ENCODE measurements around the gene HNRNPK. TPM values are rescaled to one million over a fixed set of nuclear protein-coding genes. Genes with fewer than 3 reads are reported as not detected.

The HNRNPK gene
- total RNA-seq, 4 donors from 2014 or later = 398 to 596 (median 550) TPM

DNA sequence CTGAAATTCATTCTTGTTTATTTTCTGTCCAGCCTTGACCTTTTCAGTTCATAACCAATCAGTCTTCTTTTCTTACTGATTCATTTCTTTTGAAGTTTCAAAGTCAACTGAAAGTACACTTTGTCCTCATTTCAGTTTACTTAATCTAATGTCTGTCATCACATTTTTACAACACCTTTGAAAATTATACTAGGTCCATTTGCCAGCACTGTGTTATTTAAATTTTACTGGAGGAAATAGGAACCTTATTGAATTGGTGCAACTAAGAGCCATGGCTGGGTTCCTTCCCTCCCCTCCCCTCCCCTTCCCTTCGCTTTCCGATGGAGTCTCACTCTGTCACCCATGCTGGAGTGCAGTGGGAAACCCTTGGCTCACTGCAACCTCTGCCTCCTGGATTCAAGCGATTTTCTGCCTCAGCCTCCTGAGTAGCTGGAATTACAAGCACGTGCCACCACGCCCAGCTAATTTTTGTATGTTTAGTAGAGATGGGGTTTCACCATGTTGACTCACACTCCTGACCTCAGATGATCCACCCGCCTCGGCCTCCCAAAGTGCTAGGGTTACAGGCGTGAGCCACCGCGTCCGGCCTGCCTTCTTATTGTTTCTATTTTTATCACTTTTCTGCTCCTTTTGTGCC is 6.9 kb upstream of the HNRNPK start:
- Histone ChIP-seq H3K27ac (replicated peaks in 1 of 4) (peak overlapping the region; percentile 72 to 76 (median 73)), H3K4me3 (peak overlapping the region in 2 of 4 donors; percentile 13 to 23), H3K27me3 (no peaks in the 10 kb centered on the region), H3K9me3 (no peaks in the 10 kb centered on the region), H3K4me1 (peaks cover 10 to 46% (median 39%) of the 10 kb centered on the region in 4 donors), H3K36me3 (no peaks in the 10 kb centered on the region)
- DNase-seq (ENCODE audit: extremely low spot score) = no peak
- intact Hi-C loops (cut with DNase I) = no loop called here
- TF ChIP-seq POLR2A (IDR thresholded peaks at IDR 0.05; ENCODE audit: low read depth) (no peak), POLR2AphosphoS5 (IDR thresholded peaks at IDR 0.05) (peak in 1 of 2 donors; percentile 57)
- WGBS = 53% methylated on average over 11 of the region's 11 CpGs

DNA sequence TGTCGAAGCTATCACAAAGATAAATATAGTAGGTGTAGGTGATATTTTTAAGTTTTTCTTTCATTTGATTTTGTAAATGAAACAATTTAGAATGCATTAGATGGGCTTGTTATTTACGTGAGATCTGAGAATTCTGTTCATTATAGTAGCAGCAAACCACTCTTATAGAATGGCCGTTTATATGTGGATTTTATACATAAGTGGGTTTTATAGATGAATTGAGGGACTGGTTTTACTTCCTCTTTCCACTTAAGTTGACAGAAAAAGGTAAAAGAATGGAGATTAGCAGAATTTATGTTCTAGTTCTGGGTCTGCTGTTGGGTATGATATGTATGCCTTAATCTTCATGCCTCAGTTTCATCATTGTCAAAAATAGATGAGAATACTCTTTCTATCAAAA is 6.2 kb upstream of the HNRNPK start:
- 80% methylated on average over 3 of the region's 3 CpGs for WGBS
- Histone ChIP-seq H3K4me1 (peaks cover 15 to 52% (median 46%) of the 10 kb centered on the region in 4 donors), H3K27ac (replicated peaks in 1 of 4) (peak overlapping the region; percentile 72 to 76 (median 73)), H3K36me3 (no peaks in the 10 kb centered on the region), H3K27me3 (no peaks in the 10 kb centered on the region), H3K9me3 (no peaks in the 10 kb centered on the region), H3K4me3 (no peak overlapping the region)
- DNase-seq (ENCODE audit: extremely low spot score) = no peak
- intact Hi-C loops (cut with DNase I) = no loop called here
- TF ChIP-seq, protein P1, sequence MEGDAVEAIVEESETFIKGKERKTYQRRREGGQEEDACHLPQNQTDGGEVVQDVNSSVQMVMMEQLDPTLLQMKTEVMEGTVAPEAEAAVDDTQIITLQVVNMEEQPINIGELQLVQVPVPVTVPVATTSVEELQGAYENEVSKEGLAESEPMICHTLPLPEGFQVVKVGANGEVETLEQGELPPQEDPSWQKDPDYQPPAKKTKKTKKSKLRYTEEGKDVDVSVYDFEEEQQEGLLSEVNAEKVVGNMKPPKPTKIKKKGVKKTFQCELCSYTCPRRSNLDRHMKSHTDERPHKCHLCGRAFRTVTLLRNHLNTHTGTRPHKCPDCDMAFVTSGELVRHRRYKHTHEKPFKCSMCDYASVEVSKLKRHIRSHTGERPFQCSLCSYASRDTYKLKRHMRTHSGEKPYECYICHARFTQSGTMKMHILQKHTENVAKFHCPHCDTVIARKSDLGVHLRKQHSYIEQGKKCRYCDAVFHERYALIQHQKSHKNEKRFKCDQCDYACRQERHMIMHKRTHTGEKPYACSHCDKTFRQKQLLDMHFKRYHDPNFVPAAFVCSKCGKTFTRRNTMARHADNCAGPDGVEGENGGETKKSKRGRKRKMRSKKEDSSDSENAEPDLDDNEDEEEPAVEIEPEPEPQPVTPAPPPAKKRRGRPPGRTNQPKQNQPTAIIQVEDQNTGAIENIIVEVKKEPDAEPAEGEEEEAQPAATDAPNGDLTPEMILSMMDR (IDR thresholded peaks at IDR 0.05) = no peak
- TF ChIP-seq POLR2A (IDR thresholded peaks at IDR 0.05; ENCODE audit: low read depth) = no peak
- TF ChIP-seq POLR2AphosphoS5 (IDR thresholded peaks at IDR 0.05) = no peak

DNA sequence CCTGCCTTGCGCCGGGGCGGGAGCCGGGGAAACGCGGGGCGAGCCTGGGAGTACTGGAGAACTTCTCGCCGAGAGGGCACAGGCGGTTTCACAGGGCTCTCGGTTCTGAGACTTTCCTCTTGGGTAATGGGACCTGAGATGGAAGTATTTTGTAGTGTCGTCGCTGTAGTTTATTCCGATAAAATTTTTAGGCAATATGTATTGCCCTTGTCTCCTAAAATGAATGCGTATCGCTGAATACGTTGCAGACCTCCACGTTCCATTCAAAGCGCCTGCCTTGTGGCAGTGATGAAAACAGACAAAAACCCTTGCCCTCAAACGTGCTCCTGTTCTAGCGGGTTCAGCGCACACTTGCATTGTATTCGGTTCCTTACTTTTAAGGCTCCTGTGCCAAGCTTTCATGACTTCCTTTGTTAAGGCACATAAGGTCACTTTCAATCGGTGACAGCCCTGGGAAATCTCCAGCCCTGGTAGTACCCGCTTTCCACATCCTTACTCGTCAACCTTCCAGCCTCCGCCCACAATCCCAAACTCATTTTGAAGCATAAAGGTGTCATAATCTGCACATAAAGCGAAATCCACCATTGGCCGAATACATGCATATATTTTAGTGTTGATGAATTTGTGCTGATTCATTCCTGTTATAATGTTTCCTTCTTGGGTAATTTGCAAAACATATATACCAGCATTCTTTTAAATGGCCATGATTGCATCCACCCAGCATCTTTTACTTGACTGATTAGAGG is 1.3 kb upstream of the HNRNPK start:
- Histone ChIP-seq H3K36me3 (peaks cover 8 to 19% (median 11%) of the 10 kb centered on the region in 4 donors), H3K4me3 (peak overlapping the region; percentile 76 to 97 (median 88)), H3K4me1 (peaks cover 24 to 46% (median 40%) of the 10 kb centered on the region in 4 donors), H3K27me3 (no peaks in the 10 kb centered on the region), H3K9me3 (no peaks in the 10 kb centered on the region), H3K27ac (replicated peaks in 1 of 4) (peak overlapping the region; percentile 98 to 99 (median 99))
- TF ChIP-seq, protein P1 (IDR thresholded peaks at IDR 0.05) = no peak
- TF ChIP-seq POLR2AphosphoS5 (IDR thresholded peaks at IDR 0.05) = peak; percentile 13 to 26
- 1% methylated on average over 29 of the region's 29 CpGs for WGBS
- intact Hi-C loops (cut with DNase I) = no loop called here
- no peak for DNase-seq (ENCODE audit: extremely low spot score)

DNA sequence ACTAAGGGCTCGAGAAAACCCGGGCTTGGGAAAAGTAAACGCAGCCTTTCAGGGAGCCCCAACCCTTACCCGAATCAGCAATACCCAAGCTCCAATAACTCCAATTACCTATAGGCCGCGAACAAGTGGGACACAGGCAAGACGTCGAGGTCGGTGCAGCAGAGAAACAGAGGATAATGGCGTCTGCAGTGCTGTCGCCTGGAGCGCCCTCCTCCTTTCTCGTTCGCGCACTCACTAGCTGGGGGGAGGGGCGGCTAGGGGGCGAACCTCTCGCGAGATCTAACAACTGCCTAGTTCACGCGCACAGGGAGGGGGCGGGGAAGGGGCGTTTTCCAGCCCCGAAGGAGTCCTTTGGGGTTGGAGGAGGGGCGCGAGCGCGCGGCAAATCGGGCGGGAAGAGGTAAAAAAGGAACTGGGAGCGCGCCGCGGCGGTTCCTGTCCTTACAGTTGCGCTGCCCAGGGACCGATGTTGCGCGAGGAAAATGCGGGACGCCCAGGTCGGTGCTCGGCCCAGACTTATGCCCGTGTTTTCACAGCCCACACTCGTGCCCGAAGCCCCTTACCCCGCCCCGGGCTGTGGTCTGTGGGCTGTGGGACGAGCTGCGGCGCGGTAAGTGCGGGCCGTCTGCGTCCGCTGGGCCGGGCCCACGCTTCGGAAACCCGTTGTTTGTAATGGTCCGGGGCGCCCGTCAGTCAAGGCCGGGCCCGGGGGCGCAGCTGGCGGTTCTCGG is 545 bp upstream of the HNRNPK start, which contains the start of gene RMI1:
TSS of gene RMI1 (plus strand) at position 411 of the 731 bp plus-strand sequence. CDS start 20,182 bp downstream, outside the sequence.
- TF ChIP-seq POLR2A (IDR thresholded peaks at IDR 0.05; ENCODE audit: low read depth) (peak; percentile 92), EP300 (IDR thresholded peaks at IDR 0.05) (no peak), POLR2AphosphoS5 (IDR thresholded peaks at IDR 0.05) (peak; percentile 92 to 99)
- TF ChIP-seq, protein P1 (IDR thresholded peaks at IDR 0.05) = peak in 1 of 3 experiments; percentile 21
- no peaks in the 10 kb centered on the region for H3K27me3 ChIP-seq
- DNase-seq (ENCODE audit: extremely low spot score) = peak; percentile 100
- peak within 1 kb of the TSS; percentile 98 to 99 (median 99) for H3K27ac ChIP-seq (replicated peaks in 1 of 4)
- intact Hi-C loops (cut with DNase I) = no loop called here
- 0% methylated on average over 54 of the region's 69 CpGs for WGBS
- peaks cover 27 to 47% (median 38%) of the 10 kb centered on the region in 4 donors for H3K4me1 ChIP-seq
- H3K4me3 ChIP-seq = peak within 1 kb of the TSS; percentile 76 to 97 (median 88)
- peaks cover 15 to 26% (median 19%) of the 10 kb centered on the region in 4 donors for H3K36me3 ChIP-seq
- no peaks in the 10 kb centered on the region for H3K9me3 ChIP-seq

All from esophagus muscularis mucosa (tissue), 4 donors.